ENCODE results near the gene DAAM2. TPM values are rescaled to one million over a fixed set of nuclear protein-coding genes. Genes with fewer than 3 reads are reported as not detected.

The DAAM2 gene
- total RNA-seq, 2 experiments from 2014 or later = not detected

DNA sequence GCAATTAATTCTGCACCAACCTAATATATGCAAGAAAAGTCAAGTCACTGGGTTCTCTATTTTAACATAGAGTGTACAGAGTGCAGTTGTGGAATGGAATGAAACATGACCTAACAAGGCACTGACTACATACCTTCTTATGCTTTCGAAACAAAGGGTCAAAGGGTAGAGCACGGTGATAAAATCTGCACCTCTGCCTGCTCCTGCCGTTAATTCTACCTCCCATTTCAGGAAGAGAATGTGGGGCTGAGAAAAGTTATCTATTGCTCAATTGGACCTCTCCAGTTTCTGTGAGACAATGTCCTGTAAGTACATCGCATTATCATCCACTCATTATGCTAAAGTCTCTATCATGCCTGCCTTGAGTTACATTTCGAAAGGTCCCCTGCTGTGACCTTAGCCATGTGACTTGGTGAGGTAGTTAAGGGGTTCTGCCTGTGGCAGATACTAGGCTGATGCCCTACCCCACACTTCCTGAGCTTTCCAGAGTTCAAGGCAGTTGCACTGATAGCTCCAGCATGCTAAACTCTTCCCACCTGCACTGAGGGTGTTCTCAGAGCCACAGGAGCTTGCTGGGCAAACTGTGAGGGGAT, 156.1 kb downstream of the DAAM2 start:
- DNase-seq (no peak), ATAC-seq (ENCODE audit: poor library complexity) (no peak)
- H3K9me3 ChIP-seq (ENCODE audit: control insufficient read depth in 1 of 2, insufficient read depth in 1 of 2, low read length in 2 of 2) = no peaks in the 10 kb centered on the region
- Mint-ChIP-seq H3K4me1 (ENCODE audit: low read depth) (no peaks in the 10 kb centered on the region), H3K36me3 (ENCODE audit: low read depth) (no peaks in the 10 kb centered on the region), H3K27me3 (no peaks in the 10 kb centered on the region), H3K4me3 (no peak overlapping the region), H3K9me3 (no peaks in the 10 kb centered on the region), H3K27ac (no peak overlapping the region)
- no peak overlapping the region for H3K27ac ChIP-seq (ENCODE audit: low read depth in 1 of 2, low read length in 2 of 2)
- TF ChIP-seq, protein P1, sequence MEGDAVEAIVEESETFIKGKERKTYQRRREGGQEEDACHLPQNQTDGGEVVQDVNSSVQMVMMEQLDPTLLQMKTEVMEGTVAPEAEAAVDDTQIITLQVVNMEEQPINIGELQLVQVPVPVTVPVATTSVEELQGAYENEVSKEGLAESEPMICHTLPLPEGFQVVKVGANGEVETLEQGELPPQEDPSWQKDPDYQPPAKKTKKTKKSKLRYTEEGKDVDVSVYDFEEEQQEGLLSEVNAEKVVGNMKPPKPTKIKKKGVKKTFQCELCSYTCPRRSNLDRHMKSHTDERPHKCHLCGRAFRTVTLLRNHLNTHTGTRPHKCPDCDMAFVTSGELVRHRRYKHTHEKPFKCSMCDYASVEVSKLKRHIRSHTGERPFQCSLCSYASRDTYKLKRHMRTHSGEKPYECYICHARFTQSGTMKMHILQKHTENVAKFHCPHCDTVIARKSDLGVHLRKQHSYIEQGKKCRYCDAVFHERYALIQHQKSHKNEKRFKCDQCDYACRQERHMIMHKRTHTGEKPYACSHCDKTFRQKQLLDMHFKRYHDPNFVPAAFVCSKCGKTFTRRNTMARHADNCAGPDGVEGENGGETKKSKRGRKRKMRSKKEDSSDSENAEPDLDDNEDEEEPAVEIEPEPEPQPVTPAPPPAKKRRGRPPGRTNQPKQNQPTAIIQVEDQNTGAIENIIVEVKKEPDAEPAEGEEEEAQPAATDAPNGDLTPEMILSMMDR (IDR thresholded peaks at IDR 0.05) = no peak
- H3K36me3 ChIP-seq (ENCODE audit: insufficient read depth, low read length) = no peaks in the 10 kb centered on the region
- intact Hi-C loops (cut with DNase I, micrococcal nuclease) = no loop called here
- H3K27me3 ChIP-seq (ENCODE audit: control insufficient read depth in 1 of 2, insufficient read depth in 2 of 2, low read length in 2 of 2) = peaks cover 3 to 7% of the 10 kb centered on the region in 2 experiments
- POLR2A ChIA-PET = no interaction called here
- H3K4me3 ChIP-seq (ENCODE audit: low read length) = no peak overlapping the region
- H3K4me1 ChIP-seq (ENCODE audit: insufficient read depth, low read length) = no peaks in the 10 kb centered on the region
- CTCF ChIA-PET = no interaction called here

DNA sequence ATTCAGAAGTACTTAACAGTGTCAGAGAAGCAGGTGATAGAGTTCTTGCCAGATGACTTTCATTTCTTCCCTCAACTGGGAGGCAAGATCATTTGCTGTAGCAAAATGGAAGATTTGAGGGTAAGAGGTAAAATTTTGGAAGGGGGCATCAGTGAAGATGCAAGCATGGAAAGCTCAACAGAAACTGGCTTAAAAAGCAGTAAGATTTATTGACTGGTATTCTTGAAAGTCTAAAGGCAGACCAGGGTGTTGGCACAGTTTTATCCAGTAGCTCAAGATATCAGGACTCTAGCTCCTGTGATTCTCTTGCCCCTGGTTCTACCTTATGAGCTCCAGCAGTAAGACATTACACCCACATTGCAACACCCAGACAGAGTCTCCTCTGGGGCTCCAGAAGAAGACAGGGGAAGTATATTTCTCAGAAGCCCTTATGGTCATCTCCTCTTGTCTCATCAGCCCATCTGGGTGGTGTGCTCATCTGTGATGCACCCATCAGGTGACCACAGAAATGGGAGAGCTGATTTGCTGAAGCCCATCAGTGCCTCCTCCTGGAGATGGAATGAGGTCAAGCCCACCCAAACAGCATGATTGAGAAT, 158.0 kb downstream of the DAAM2 start:
- Mint-ChIP-seq H3K27me3 (peaks cover under 1% of the 10 kb centered on the region), H3K4me1 (ENCODE audit: low read depth) (no peaks in the 10 kb centered on the region), H3K4me3 (no peak overlapping the region), H3K9me3 (no peaks in the 10 kb centered on the region), H3K27ac (no peak overlapping the region), H3K36me3 (ENCODE audit: low read depth) (no peaks in the 10 kb centered on the region)
- DNase-seq (no peak), ATAC-seq (ENCODE audit: poor library complexity) (no peak)
- H3K27me3 ChIP-seq (ENCODE audit: control insufficient read depth in 1 of 2, insufficient read depth in 2 of 2, low read length in 2 of 2) = peaks cover 3 to 7% of the 10 kb centered on the region in 2 experiments
- H3K4me1 ChIP-seq (ENCODE audit: insufficient read depth, low read length) = no peaks in the 10 kb centered on the region
- CTCF ChIA-PET = no interaction called here
- no peak overlapping the region for H3K27ac ChIP-seq (ENCODE audit: low read depth in 1 of 2, low read length in 2 of 2)
- H3K4me3 ChIP-seq (ENCODE audit: low read length) = no peak overlapping the region
- POLR2A ChIA-PET = no interaction called here
- intact Hi-C loops (cut with DNase I, micrococcal nuclease) = no loop called here
- no peaks in the 10 kb centered on the region for H3K36me3 ChIP-seq (ENCODE audit: insufficient read depth, low read length)
- TF ChIP-seq, protein P1 (IDR thresholded peaks at IDR 0.05) = no peak
- no peaks in the 10 kb centered on the region for H3K9me3 ChIP-seq (ENCODE audit: control insufficient read depth in 1 of 2, insufficient read depth in 1 of 2, low read length in 2 of 2)

DNA sequence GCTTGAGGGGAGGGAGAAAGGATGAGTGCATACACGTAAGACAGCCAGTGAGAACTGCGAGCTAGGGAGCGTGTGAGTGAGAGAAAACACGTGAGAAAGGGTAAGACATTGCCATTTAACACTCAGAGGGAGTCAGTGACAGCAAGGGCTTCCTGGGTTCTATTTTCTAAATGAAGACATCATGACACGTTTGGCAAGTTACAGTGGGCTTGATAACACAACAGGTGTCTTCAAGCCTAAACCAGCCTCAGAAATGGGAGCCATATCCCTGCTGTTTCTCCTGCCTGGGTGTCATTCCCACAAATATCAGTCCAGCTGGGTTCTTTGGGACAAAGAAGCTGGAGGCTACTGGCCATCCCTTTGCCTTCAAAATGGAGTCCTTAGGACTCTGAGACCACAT, 159.0 kb downstream of the DAAM2 start:
- peaks cover 3% of the 10 kb centered on the region for H3K27me3 Mint-ChIP-seq

More for the DNA sequence above, 159.0 kb downstream of the DAAM2 start:
- Histone ChIP-seq H3K27ac (ENCODE audit: low read depth in 1 of 2, low read length in 2 of 2) (no peak overlapping the region), H3K4me3 (ENCODE audit: low read length) (no peak overlapping the region), H3K36me3 (ENCODE audit: insufficient read depth, low read length) (no peaks in the 10 kb centered on the region), H3K27me3 (ENCODE audit: control insufficient read depth in 1 of 2, insufficient read depth in 2 of 2, low read length in 2 of 2) (peaks cover 3 to 7% of the 10 kb centered on the region in 2 experiments), H3K9me3 (ENCODE audit: control insufficient read depth in 1 of 2, insufficient read depth in 1 of 2, low read length in 2 of 2) (no peaks in the 10 kb centered on the region), H3K4me1 (ENCODE audit: insufficient read depth, low read length) (no peaks in the 10 kb centered on the region)
- no peak overlapping the region for H3K4me3 Mint-ChIP-seq
- intact Hi-C loops (cut with DNase I, micrococcal nuclease) = no loop called here
- ATAC-seq (ENCODE audit: poor library complexity) (no peak), DNase-seq (no peak)
- no peaks in the 10 kb centered on the region for H3K36me3 Mint-ChIP-seq (ENCODE audit: low read depth)
- H3K27ac Mint-ChIP-seq = no peak overlapping the region
- ChIA-PET POLR2A (no interaction called here), CTCF (no interaction called here)
- peaks cover 2% of the 10 kb centered on the region for H3K9me3 Mint-ChIP-seq
- TF ChIP-seq, protein P1 (IDR thresholded peaks at IDR 0.05) = no peak
- no peaks in the 10 kb centered on the region for H3K4me1 Mint-ChIP-seq (ENCODE audit: low read depth)
